ENCODE data around the gene GRPEL1. TPM values are rescaled to one million over a fixed set of nuclear protein-coding genes. Genes with fewer than 3 reads are reported as not detected.

The GRPEL1 gene
- total and polyA plus RNA-seq, 2 of the 8 experiments (the other 6 are each of a cell fraction or from before 2014, with no cell fraction given), result 13.5 to 39.9 TPM

- H2BK120ac ChIP-seq (replicated peaks; ENCODE audit: low read depth, low read length), result no peak overlapping the region
- H3K9ac ChIP-seq (replicated peaks in 1 of 4; ENCODE audit: extremely low read depth in 1 of 4, low read depth in 3 of 4, low read length in 3 of 4), result peak overlapping the region in 1 of 4 experiments; percentile 20; a peak in 1 of 7 replicates
- ChIA-PET CTCF (ENCODE audit: partially characterized antibody) (interaction anchor here (0.6 to 5.1 kb wide), 39 partner anchors 12 to 581 kb away, joined by 3 to 65 read pairs (median 4); partner anchors contain the start of gene GRPEL1), POLR2A (ENCODE audit: partially characterized antibody) (interaction anchor here (0.6 kb wide), 1 partner anchor 905 kb away, joined by 3 read pairs; no protein-coding TSS in a partner anchor)
- peak overlapping the region; percentile 17; the same call in 1 of the 2 replicates for H2BK12ac ChIP-seq (ENCODE audit: low read depth, low read length)
- H2BK15ac ChIP-seq (ENCODE audit: low read length), result peak overlapping the region; percentile 83; the same call in 1 of the 2 replicates
- H3K79me1 ChIP-seq (ENCODE audit: low read depth, low read length), result no peaks in the 10 kb centered on the region
- H2BK20ac ChIP-seq (ENCODE audit: low read length), result no peak overlapping the region
- H3K4me3 ChIP-seq (ENCODE audit: extremely low read depth in 1 of 4, insufficient read depth in 2 of 4, low read depth in 3 of 4, low read length in 4 of 4), result peak overlapping the region in 3 of 4 experiments; percentile 13 to 54 (median 29); a peak in 4 of 8 replicates
- H2BK5ac ChIP-seq (ENCODE audit: low read depth, low read length), result no peak overlapping the region
- H3K79me2 ChIP-seq (ENCODE audit: control insufficient read depth in 1 of 2, insufficient read depth in 2 of 2, low read length in 2 of 2), result no peaks in the 10 kb centered on the region
- H4K20me1 ChIP-seq (replicated peaks in 1 of 2; ENCODE audit: control insufficient read depth in 1 of 2, insufficient read depth in 2 of 2, low read length in 2 of 2), result no peaks in the 10 kb centered on the region
- H4K91ac ChIP-seq (replicated peaks; ENCODE audit: insufficient read length, low read length), result no peak overlapping the region
- FAIRE-seq (peak; percentile 90), DNase-seq (ENCODE audit: low read depth in 1 of 2, low spot score in 2 of 2) (peak; percentile 63 to 83)
- WGBS, 2 experiments (ENCODE audit: extremely low coverage in 1 of 2, insufficient coverage in 1 of 2, insufficient read length in 1 of 2, insufficient replicate concordance in 2 of 2, low coverage in 1 of 2, low lambda C conversion rate in 2 of 2, missing lambda C conversion rate in 1 of 2), result 15% methylated on average over 18 of the region's 24 CpGs; no CpG with 5 or more reads in 1 of the 2 experiments
- H3K36me3 ChIP-seq (ENCODE audit: control insufficient read depth in 2 of 4, insufficient read depth in 4 of 4, low read length in 3 of 4), result no peaks in the 10 kb centered on the region
- peaks cover 3 to 34% (median 28%) of the 10 kb centered on the region in 4 experiments for H3K27me3 ChIP-seq (replicated peaks in 1 of 4; ENCODE audit: control insufficient read depth in 3 of 4, extremely low read depth in 1 of 4, insufficient read depth in 3 of 4, low read length in 3 of 4)
- no peak overlapping the region for H4K5ac ChIP-seq (ENCODE audit: insufficient read length, low read depth, low read length)
- H3K9me3 ChIP-seq (ENCODE audit: insufficient read depth in 2 of 2, low read depth in 1 of 2, low read length in 1 of 2), result no peaks in the 10 kb centered on the region
- no peak overlapping the region for H4K8ac ChIP-seq (ENCODE audit: extremely low read depth, insufficient read depth, low read length)
- H3K56ac ChIP-seq (replicated peaks; ENCODE audit: insufficient read length, low read depth, low read length), result no peak overlapping the region
- no peak overlapping the region for H2AK5ac ChIP-seq (ENCODE audit: low read depth, low read length)
- H3K27ac ChIP-seq (ENCODE audit: low read depth, low read length), result no peak overlapping the region
- H3K18ac ChIP-seq (ENCODE audit: extremely low read depth, low read length), result no peak overlapping the region
- H3K14ac ChIP-seq (ENCODE audit: insufficient read length), result no peak overlapping the region
- H3K4ac ChIP-seq (replicated peaks; ENCODE audit: insufficient read length, low read depth, low read length), result no peak overlapping the region
- H3K23ac ChIP-seq (ENCODE audit: insufficient read length), result no peak overlapping the region
- peaks cover 12% of the 10 kb centered on the region; the same call in 1 of the 2 replicates for H3K23me2 ChIP-seq (ENCODE audit: low read depth, low read length)
- H2AFZ ChIP-seq (ENCODE audit: low read length), result 0 out of 2 replicates have a peak overlapping the region, but pooled peaks have one; percentile 72
- H3K4me2 ChIP-seq (ENCODE audit: insufficient read depth in 1 of 2, low read depth in 2 of 2, low read length in 2 of 2), result peak overlapping the region; percentile 74 to 88
- peaks cover 0 to 12% (median 9%) of the 10 kb centered on the region in 4 experiments; a peak in 6 of 7 replicates for H3K4me1 ChIP-seq (replicated peaks in 1 of 4; ENCODE audit: control insufficient read depth in 3 of 4, insufficient read depth in 4 of 4, low read length in 3 of 4)
- TF ChIP-seq RXRA (IDR thresholded peaks at IDR 0.05; ENCODE audit: insufficient read depth, low read depth, low read length) (no peak), YY1 (IDR thresholded peaks at IDR 0.05; ENCODE audit: low read depth, low read length) (0 out of 2 replicates have a peak, but pooled peaks have one; percentile 45), EGR1 (IDR thresholded peaks at IDR 0.05; ENCODE audit: borderline replicate concordance, low read depth, low read length) (no peak), CHD1 (IDR thresholded peaks at IDR 0.05; ENCODE audit: low read depth, low read length) (no peak), KDM5A (IDR thresholded peaks at IDR 0.05; ENCODE audit: low read length) (no peak), SP4 (IDR thresholded peaks at IDR 0.05; ENCODE audit: low read length) (no peak), NRF1 (IDR thresholded peaks at IDR 0.05; ENCODE audit: low read depth, low read length) (no peak), CEBPB (IDR thresholded peaks at IDR 0.05; ENCODE audit: low read depth, low read length) (no peak), MAX (IDR thresholded peaks at IDR 0.05) (peak; percentile 36; the same call in 1 of the 2 replicates), KDM1A (IDR thresholded peaks at IDR 0.05; ENCODE audit: borderline replicate concordance, low read length) (no peak), JUN (IDR thresholded peaks at IDR 0.05; ENCODE audit: low read depth, low read length) (no peak)
Observed at GRCh38 chr4:7101692-7102515, 34.0 kb upstream of the GRPEL1 start.
